CD14-positive monocyte (primary cell): ENCODE measurements around the gene CHST11. TPM values are rescaled to one million over a fixed set of nuclear protein-coding genes. Genes with fewer than 3 reads are reported as not detected.

Source experiments
- DNase-seq, 3 donors: peaks; one replicate each; pipeline ENCODE4 v3.0.0-alpha.2; 2011 to 2022
- H2AFZ ChIP-seq: 2 replicates; pipeline ENCODE4 v1.6.0; 2012; ENCODE audit warnings: mild to moderate bottlenecking, low read depth, low read length, inconsistent platforms; ENCODE audit not compliant: insufficient read depth, poor library complexity, severe bottlenecking
- H3K27ac ChIP-seq, 2 donors: 1 replicate in 1 of 2; 2 replicates in 1 of 2; pipeline ENCODE4 v1.5.1; 2012 to 2013; ENCODE audit warnings: low read length in 2 of 2, control low read depth in 1 of 2, inconsistent platforms in 1 of 2, low read depth in 1 of 2, mild to moderate bottlenecking in 1 of 2
- H3K27me3 ChIP-seq, 2 donors: one replicate each; pipeline versions ENCODE4 v1.6.0 to v1.6.1; 2011 to 2013; ENCODE audit warnings: low read length in 2 of 2; ENCODE audit not compliant: control insufficient read depth in 2 of 2, insufficient read depth in 2 of 2
- H3K36me3 ChIP-seq, 2 donors: replicated peaks in 1 of 2; 1 replicate in 1 of 2; 2 replicates in 1 of 2; pipeline versions ENCODE4 v1.5.1 to v1.6.1; 2012 to 2013; ENCODE audit warnings: low read length in 2 of 2, control low read depth in 1 of 2, inconsistent platforms in 1 of 2, mild to moderate bottlenecking in 1 of 2; ENCODE audit not compliant: insufficient read depth in 2 of 2, control insufficient read depth in 1 of 2
- H3K4me1 ChIP-seq, 2 donors: 1 replicate in 1 of 2; 2 replicates in 1 of 2; pipeline versions ENCODE4 v1.5.1 to v1.6.1; 2012 to 2013; ENCODE audit warnings: low read length in 2 of 2, control low read depth in 1 of 2, inconsistent platforms in 1 of 2, mild to moderate bottlenecking in 1 of 2, moderate library complexity in 1 of 2; ENCODE audit not compliant: insufficient read depth in 2 of 2, control insufficient read depth in 1 of 2
- H3K4me2 ChIP-seq: replicated peaks from 2 replicates; pipeline ENCODE3; 2012; ENCODE audit warnings: low read length, moderate library complexity, mild to moderate bottlenecking; ENCODE audit not compliant: poor library complexity, severe bottlenecking; ENCODE audit errors: extremely low read depth
- H3K4me3 ChIP-seq, 3 experiments: fragments of 200-600 bp in 1 of 3; sonication (generic) in 1 of 3; replicated peaks in 1 of 3; 1 replicate in 2 of 3; 2 replicates in 1 of 3; pipeline ENCODE4 v1.5.1; 2011 to 2013; ENCODE audit warnings: low read length in 3 of 3, mild to moderate bottlenecking in 3 of 3, control low read depth in 2 of 3, low read depth in 2 of 3, inconsistent platforms in 1 of 3, moderate library complexity in 1 of 3
- H3K79me2 ChIP-seq: 2 replicates; pipeline ENCODE4 v1.6.0; 2012; ENCODE audit warnings: mild to moderate bottlenecking, control low read depth, inconsistent platforms, low read length, moderate library complexity; ENCODE audit not compliant: insufficient read depth
- H3K9ac ChIP-seq: 2 replicates; pipeline ENCODE4 v1.6.0; 2017; ENCODE audit warnings: low read length, mild to moderate bottlenecking; ENCODE audit not compliant: insufficient read depth, poor library complexity, severe bottlenecking
- H3K9me3 ChIP-seq, 2 donors: replicated peaks in 1 of 2; 1 replicate in 1 of 2; 2 replicates in 1 of 2; pipeline versions ENCODE4 v1.5.1 to v1.6.1; 2012 to 2013; ENCODE audit warnings: low read length in 2 of 2, control low read depth in 1 of 2; ENCODE audit not compliant: control insufficient read depth in 1 of 2, insufficient read depth in 1 of 2
- H4K20me1 ChIP-seq: 2 replicates; pipeline ENCODE4 v1.6.0; 2012; ENCODE audit warnings: mild to moderate bottlenecking, low read length, control low read depth, moderate library complexity; ENCODE audit not compliant: insufficient read depth
- H3K27ac Mint-ChIP-seq, 7 donors: one replicate each; pipeline ENCODE4 v1.8.0; 2020; ENCODE audit warnings: mild to moderate bottlenecking in 7 of 7, mixed read lengths in 7 of 7, moderate library complexity in 6 of 7, inconsistent platforms in 2 of 7
- H3K27me3 Mint-ChIP-seq, 3 donors: one replicate each; pipeline ENCODE4 v1.8.0; 2021 to 2022; ENCODE audit warnings: low read depth in 3 of 3, mild to moderate bottlenecking in 3 of 3, mixed read lengths in 3 of 3, moderate library complexity in 3 of 3, inconsistent platforms in 1 of 3
- H3K36me3 Mint-ChIP-seq, 2 donors: one replicate each; pipeline ENCODE4 v1.8.0; 2020; ENCODE audit warnings: mixed read lengths in 2 of 2, inconsistent platforms in 1 of 2, mild to moderate bottlenecking in 1 of 2
- H3K4me1 Mint-ChIP-seq: one replicate; pipeline ENCODE4 v1.8.0; 2020; ENCODE audit warnings: mild to moderate bottlenecking, mixed read lengths
- H3K4me3 Mint-ChIP-seq, 2 donors: one replicate each; pipeline ENCODE4 v1.8.0; 2020; ENCODE audit warnings: mild to moderate bottlenecking in 2 of 2, mixed read lengths in 2 of 2, moderate library complexity in 1 of 2
- H3K9me3 Mint-ChIP-seq, 7 donors: one replicate each; pipeline ENCODE4 v1.8.0; 2020 to 2022; ENCODE audit warnings: mixed read lengths in 7 of 7, mild to moderate bottlenecking in 6 of 7, moderate library complexity in 6 of 7, inconsistent platforms in 2 of 7
- CTCF ChIP-seq: fragments of 200-600 bp; IDR thresholded peaks from one replicate; pipeline ENCODE4 v1.8.0; 2022; ENCODE audit warnings: antibody characterized with exemption, mild to moderate bottlenecking
- WGBS: methylation state at CpG from one replicate; pipeline ENCODE4 v1.1.5; 2013; ENCODE audit warnings: missing lambda C conversion rate; ENCODE audit not compliant: insufficient coverage; 5-methylcytosine and 5-hydroxymethylcytosine counted together
- intact Hi-C, 2 donors: fragments of 100-400 bp; cut with micrococcal nuclease; formaldehyde crosslinking; loops; one replicate each; pipeline versions ENCODE4 v1.15.0 to v1.15.1; 2023
- polyA plus RNA-seq, 3 donors: library from polyadenylated mRNA; depleted of rRNA in 1 of 3; unstranded in 2 of 3; stranded (reverse) in 1 of 3; fragments of 300-500 nt in 2 of 3; fragments of >200 nt in 1 of 3; fragmentation: Illumina TruSeq in 2 of 3; gene quantifications; 1 replicate in 2 of 3; 2 replicates in 1 of 3; pipeline ENCODE4 v1.2.3, GENCODE V29; 2012 to 2021

CHST11 gene
- polyA plus RNA-seq, 3 donors = 44.4 to 66.6 (median 48.4) TPM

- Histone ChIP-seq H3K79me2 (peaks cover 100% of the 10 kb centered on the region), H3K4me2 (no peak overlapping the region), H3K9me3 (no peaks in the 10 kb centered on the region), H3K36me3 (peaks cover 3 to 17% of the 10 kb centered on the region in 2 donors), H3K27ac (no peak overlapping the region), H3K4me1 (peaks cover 10 to 11% of the 10 kb centered on the region in 2 donors), H4K20me1 (peaks cover 100% of the 10 kb centered on the region), H3K9ac (no peak overlapping the region), H3K27me3 (no peaks in the 10 kb centered on the region), H2AFZ (no peak overlapping the region), H3K4me3 (no peak overlapping the region)
- TF ChIP-seq CTCF = no peak
- Mint-ChIP-seq H3K36me3 (peaks cover 51 to 62% of the 10 kb centered on the region in 2 donors), H3K27me3 (peaks cover 0 to 3% (median 3%) of the 10 kb centered on the region in 3 donors), H3K27ac (peak overlapping the region in 2 of 7 donors; percentile 39 to 46), H3K4me3 (no peak overlapping the region), H3K9me3 (peaks cover 0 to 3% (median 0%) of the 10 kb centered on the region in 7 donors), H3K4me1 (peaks cover 70% of the 10 kb centered on the region)
- WGBS = 94% methylated on average over 8 of the region's 9 CpGs
- intact Hi-C loops = no loop called here
- DNase-seq = no peak
Observed at GRCh38 chr12:104504146-104504545, 47.4 kb downstream of the CHST11 start.

GRCh38 chr12:104505095-104505818, 48.5 kb downstream of the CHST11 start:
- no peak overlapping the region for H3K4me3 ChIP-seq
- TF ChIP-seq CTCF = no peak
- H3K4me1 ChIP-seq = peaks cover 9 to 10% of the 10 kb centered on the region in 2 donors
- peaks cover 3 to 17% of the 10 kb centered on the region in 2 donors for H3K36me3 ChIP-seq
- H3K79me2 ChIP-seq = peaks cover 100% of the 10 kb centered on the region
- WGBS = 78% methylated on average over 3 of the region's 7 CpGs
- H3K36me3 Mint-ChIP-seq = peaks cover 51 to 56% of the 10 kb centered on the region in 2 donors
- no peaks in the 10 kb centered on the region for H3K9me3 ChIP-seq
- no peak overlapping the region for H2AFZ ChIP-seq
- H3K27ac Mint-ChIP-seq = peak overlapping the region in 1 of 7 donors; percentile 6
- H3K27ac ChIP-seq = no peak overlapping the region
- peaks cover 0 to 3% (median 0%) of the 10 kb centered on the region in 7 donors for H3K9me3 Mint-ChIP-seq
- H3K9ac ChIP-seq = no peak overlapping the region
- H3K27me3 Mint-ChIP-seq = peaks cover 0 to 3% (median 3%) of the 10 kb centered on the region in 3 donors
- intact Hi-C loops = no loop called here
- peaks cover 70% of the 10 kb centered on the region for H3K4me1 Mint-ChIP-seq
- H4K20me1 ChIP-seq = peaks cover 100% of the 10 kb centered on the region
- H3K4me3 Mint-ChIP-seq = no peak overlapping the region
- H3K27me3 ChIP-seq = no peaks in the 10 kb centered on the region
- no peak overlapping the region for H3K4me2 ChIP-seq
- no peak for DNase-seq
